H54 (cell line): ENCODE measurements around the gene B3GNT7.
A peak's percentile ranks its signal among the peaks of the same experiment; 100 is the strongest.

Experiments
- DNase-seq: peaks from one replicate; pipeline ENCODE4 v3.0.0; 2011; ENCODE audit warnings: low spot score, mixed read lengths; ENCODE audit not compliant: insufficient read length
- FAIRE-seq: peaks from 3 replicates; lab custom pipeline; 2011; peaks lifted over from hg19 to GRCh38; lab: Jason Lieb, UNC
- POLR2A ChIP-seq: IDR thresholded peaks from 2 replicates; pipeline ENCODE4 v1.6.1; 2011; ENCODE audit warnings: low read depth, mild to moderate bottlenecking, low read length

Gene B3GNT7

GRCh38 chr2:231410293-231411004 lies 14.9 kb downstream of the B3GNT7 start:
- no peak for FAIRE-seq
- no peak for TF ChIP-seq POLR2A
- no peak for DNase-seq

- DNase-seq = no peak
- no peak for FAIRE-seq
- TF ChIP-seq POLR2A = no peak
Observed at GRCh38 chr2:231411237-231411636, 15.7 kb downstream of the B3GNT7 start.

DNA sequence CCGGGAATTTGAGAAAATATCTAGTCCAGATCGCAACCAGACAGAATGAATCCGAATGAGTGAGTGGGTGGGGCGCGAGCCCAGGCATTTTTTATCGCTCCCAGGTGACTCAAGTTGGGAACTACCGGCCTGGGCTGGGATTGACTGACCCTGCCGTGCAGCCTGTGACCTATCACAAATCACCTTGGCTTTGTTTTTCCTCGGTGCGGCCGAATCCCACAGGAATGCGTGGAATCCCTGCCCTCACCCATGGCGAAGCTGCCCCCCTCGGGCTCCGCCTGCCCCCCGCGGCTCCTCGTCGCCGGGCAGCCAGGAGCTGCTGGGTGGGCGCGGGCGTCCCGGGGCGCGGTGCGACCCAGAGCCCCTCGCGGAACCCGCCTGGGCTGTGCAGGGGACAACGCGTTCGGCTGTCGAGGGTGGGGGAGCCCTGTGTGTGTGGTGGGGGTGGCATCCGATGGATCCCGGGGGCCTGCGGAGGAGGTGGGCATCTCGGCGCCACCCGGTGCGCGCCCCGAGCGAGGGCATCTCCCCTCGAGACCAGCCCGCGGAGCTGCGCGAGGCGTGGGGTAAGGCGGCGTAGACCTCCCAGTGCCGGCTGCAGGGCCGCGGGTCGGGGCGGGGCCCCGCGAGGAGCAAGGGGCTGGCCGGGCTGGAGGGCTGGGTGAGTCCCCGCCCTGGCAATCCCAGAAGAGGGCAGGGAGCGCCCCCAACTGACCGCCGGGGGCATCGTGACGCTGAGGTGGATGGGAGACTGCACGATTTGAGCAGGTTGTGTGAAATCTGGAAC lies 16.5 kb downstream of the B3GNT7 start:
- FAIRE-seq = peak; percentile 95
- peak; percentile 23; the same call in 1 of the 2 replicates for TF ChIP-seq POLR2A
- peak; percentile 83 for DNase-seq

DNA sequence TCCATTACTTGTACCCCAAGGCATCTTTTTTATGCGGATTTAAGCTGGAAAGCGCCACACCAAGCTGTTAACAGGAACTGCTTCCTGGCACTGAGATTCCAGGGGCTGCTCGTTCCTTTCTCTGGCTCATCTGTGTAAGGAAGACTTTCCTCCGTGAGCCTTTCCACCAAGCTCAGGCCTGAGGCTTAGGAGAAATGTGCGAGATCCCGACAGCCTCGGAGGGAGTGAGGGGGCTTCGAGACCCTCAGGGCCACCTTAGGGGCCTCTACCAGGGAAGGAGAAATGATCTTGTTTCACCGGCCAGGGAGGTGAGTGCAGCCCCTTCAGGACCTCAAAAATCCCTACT lies 17.1 kb downstream of the B3GNT7 start:
- no peak for DNase-seq
- no peak for FAIRE-seq
- TF ChIP-seq POLR2A = no peak

- no peak for TF ChIP-seq POLR2A
- FAIRE-seq (no peak), DNase-seq (no peak)
Observed at GRCh38 chr2:231413456-231413855, 17.9 kb downstream of the B3GNT7 start.

DNA sequence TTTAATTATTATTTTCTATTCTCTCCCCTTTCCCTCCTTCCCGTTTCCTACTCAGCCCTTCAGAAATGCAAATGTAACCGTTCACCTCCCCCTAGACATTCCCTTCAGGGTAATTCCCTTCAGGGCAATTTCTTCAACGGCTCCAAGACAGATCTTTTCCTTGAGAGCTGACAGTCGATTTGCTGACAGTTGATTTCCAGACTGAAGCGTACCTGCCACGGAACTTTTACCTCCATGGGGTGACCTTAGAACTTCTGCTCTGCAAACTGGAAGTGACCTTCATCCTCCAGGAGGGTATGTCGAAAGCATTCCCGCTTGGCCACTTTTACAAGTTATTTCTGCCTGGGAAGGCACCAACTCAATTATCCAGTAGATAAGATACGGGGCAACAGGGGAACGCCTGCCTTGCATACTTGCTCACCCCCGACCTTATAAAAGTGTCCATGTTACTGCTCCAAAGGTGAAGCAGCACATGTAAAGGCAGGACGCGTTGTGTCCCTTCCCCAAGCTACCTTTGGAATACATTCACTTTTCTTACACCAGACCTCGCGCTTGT lies 18.5 kb downstream of the B3GNT7 start:
- no peak for DNase-seq
- TF ChIP-seq POLR2A = no peak
- no peak for FAIRE-seq

DNA sequence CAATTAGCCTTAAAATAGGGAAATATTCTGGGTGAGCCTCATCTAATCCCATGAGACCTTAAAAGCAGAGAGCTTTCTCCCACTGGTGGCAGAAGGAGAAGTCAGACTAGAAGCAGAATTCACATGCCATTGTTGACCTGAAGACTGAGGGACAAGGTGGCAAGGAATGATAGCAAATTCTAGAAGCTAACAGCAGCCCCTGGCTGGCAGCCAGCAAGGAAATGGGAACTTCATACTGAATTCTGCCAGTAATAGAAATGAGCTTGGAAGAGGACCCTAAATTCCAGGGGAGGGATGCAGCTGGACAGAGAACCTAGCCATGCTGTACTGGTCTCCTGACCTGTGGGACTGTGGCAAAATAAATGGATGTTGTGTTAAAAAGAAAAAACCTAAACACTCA lies 19.5 kb downstream of the B3GNT7 start:
- DNase-seq (no peak), FAIRE-seq (no peak)
- TF ChIP-seq POLR2A = no peak

DNA sequence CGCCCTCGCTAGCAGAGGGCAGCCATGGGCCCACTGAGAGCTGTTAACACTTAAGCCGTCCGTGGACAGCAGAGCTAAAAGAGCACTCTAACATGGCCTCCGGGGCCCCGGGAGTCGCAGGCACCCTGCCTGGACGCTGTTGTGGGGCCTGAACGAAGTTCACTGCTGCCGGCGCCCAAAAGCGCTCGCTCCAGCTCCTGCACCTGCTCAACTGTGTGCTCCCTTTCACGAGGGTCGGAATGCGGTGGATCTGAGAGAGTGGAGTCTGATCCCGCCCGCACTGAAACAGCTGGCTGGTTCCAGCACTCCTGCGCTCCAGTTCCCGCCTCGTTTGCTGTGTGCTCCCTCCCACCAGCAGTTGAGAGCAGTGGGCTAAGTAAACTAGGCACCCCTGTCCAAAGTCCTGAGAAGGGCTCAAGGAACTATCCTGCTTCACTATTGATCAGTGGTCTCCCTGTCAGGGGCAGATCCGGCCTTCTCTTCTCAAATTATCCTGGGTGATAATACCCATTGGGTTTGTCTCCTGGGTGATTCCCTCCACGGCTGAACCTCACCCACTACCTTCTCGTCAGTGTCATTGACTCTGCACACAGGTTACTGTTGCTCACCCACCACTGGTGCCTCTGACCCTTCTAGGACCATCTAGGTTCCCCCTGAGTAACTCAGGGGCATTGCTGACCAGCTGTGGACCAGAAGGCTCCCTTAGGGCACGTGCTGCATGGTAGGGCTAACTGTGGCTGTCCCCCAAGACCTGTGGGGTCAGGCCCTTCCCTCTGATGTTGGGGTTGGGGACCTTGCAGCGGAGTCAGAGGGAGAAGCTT lies 23.5 kb downstream of the B3GNT7 start:
- FAIRE-seq = no peak
- no peak for TF ChIP-seq POLR2A
- DNase-seq = no peak

DNA sequence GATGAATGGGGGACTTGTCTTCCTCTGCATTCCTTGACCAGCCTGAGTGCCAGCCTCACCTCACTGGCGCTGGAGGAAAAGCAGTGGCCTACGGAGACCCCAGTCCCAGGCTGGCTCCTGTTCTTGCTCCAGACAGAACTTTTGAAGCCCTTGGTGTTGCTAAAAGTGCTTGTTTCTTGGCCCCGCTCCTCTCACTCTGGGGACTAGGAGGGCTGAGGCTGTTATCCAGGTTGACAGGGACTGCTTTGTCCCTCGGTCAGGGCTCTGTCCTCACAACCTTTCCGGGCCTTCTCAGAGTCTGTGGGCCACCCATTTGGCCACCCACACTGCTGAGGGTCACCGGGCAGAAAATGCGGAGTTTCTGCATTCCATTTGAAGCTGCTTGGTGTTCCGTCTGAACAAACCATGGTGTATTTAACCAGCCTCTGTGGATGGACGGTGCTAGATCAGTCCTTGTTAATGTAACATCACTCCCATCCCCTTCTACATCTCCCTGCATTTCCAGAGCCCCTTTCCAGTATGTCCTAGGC lies 25.6 kb downstream of the B3GNT7 start:
- FAIRE-seq = no peak

GRCh38 chr2:231422056-231422455 lies 26.5 kb downstream of the B3GNT7 start:
- FAIRE-seq (no peak), DNase-seq (no peak)
- no peak for TF ChIP-seq POLR2A

More for the DNA sequence above, 25.6 kb downstream of the B3GNT7 start:
- no peak for TF ChIP-seq POLR2A
- no peak for DNase-seq

DNA sequence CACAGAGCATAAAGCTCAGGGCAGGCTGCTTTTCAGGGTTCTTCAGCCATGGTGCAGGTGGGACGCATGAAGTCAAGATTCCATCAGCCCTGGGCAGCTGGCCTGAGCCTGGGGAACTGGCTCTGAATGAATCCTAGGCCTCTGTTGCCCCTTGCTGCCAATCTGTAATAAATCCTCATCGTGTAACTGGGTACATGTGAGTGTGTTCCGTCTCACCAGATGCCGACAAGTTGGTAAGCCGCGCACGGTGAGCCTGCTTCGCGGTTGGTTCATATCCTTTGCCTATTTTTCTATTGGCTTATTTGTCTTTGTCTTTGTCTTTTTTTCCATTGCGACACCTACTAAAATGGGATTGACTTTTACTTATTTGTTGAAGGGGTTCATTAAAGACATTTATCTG lies 27.7 kb downstream of the B3GNT7 start:
- TF ChIP-seq POLR2A = no peak
- no peak for FAIRE-seq
- DNase-seq = no peak

DNA sequence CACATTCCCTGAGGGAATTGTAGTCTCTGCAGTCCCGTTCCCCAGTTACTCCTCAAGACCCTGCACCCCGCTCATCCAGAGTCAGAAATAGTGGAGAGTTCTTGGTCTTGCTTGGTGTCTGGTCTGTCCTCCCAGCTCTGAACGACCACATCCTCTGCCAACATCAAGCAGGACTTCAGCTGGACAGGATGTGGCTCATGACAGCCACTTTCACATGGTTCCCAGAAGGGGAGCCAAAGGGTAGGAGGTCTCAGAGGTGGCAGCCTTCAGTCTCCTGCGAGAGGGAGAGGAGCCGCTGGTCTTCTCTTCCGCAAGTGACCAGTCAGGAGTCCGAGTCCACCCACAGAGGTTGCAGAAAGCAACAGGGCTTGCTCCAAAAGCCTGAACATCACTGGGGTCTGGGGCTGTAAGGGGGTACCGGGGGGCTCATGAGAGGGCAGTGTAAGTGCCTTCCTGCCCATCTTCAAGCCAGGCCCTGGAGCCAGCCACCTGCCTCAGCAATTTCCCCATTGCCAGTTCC lies 29.8 kb downstream of the B3GNT7 start:
- TF ChIP-seq POLR2A = no peak
- FAIRE-seq = no peak
- no peak for DNase-seq
